Gastrocnemius medialis (tissue), 4 donors: Measurements from ENCODE around the gene MPPED2. TPM values are rescaled to one million over a fixed set of nuclear protein-coding genes. Genes with fewer than 3 reads are reported as not detected.

Experiments
- ATAC-seq, 2 donors: fragments of 150-250 bp; one replicate each; pipeline ENCODE4 v1.9.1; 2016
- DNase-seq, 2 donors: peaks; one replicate each; pipeline ENCODE4 v3.0.0-alpha.2; 2019
- H3K27ac ChIP-seq, 4 donors: fragments of 200-600 bp; sonication (generic); 1 replicate in 1 of 4; 2 replicates in 3 of 4; pipeline ENCODE4 v1.5.1; 2016 to 2018; ENCODE audit warnings: mild to moderate bottlenecking in 2 of 4, moderate library complexity in 1 of 4
- H3K27me3 ChIP-seq, 3 donors: fragments of 200-600 bp; sonication (generic) in 2 of 3; 1 replicate in 1 of 3; 2 replicates in 2 of 3; pipeline versions ENCODE4 v1.5.1 to v1.6.0; 2016 to 2019; ENCODE audit warnings: mild to moderate bottlenecking in 1 of 3, moderate library complexity in 1 of 3
- H3K36me3 ChIP-seq, 2 donors: fragments of 200-600 bp; sonication (generic) in 1 of 2; one replicate each; pipeline ENCODE4 v1.5.1; 2017 to 2018
- H3K4me1 ChIP-seq, 2 donors: fragments of 200-600 bp; sonication (generic) in 1 of 2; one replicate each; pipeline ENCODE4 v1.5.1; 2016 to 2017; ENCODE audit warnings: mild to moderate bottlenecking in 2 of 2
- H3K4me3 ChIP-seq, 4 donors: fragments of 200-600 bp; sonication (generic) in 3 of 4; 1 replicate in 1 of 4; 2 replicates in 3 of 4; pipeline ENCODE4 v1.5.1; 2016 to 2019; ENCODE audit warnings: mild to moderate bottlenecking in 2 of 4
- H3K9me3 ChIP-seq, 3 donors: fragments of 200-600 bp; sonication (generic) in 2 of 3; 1 replicate in 1 of 3; 2 replicates in 2 of 3; pipeline ENCODE4 v1.5.1; 2016 to 2019
- POLR2A ChIP-seq, 2 donors: fragments of 450-650 bp; IDR thresholded peaks; one replicate each; pipeline ENCODE4 v1.6.1; 2017; ENCODE audit warnings: antibody characterized with exemption in 2 of 2, mild to moderate bottlenecking in 2 of 2, moderate library complexity in 2 of 2
- in situ Hi-C, 4 donors: fragments of 200-750 bp; cut with MboI; loops; one replicate each; pipeline versions ENCODE4 v1.15.0 to v1.8.0; 2017; ENCODE audit warnings: low sequenced_read_pairs in 4 of 4
- intact Hi-C: fragments of 100-400 bp; cut with DNase I; formaldehyde crosslinking; loops from one replicate; pipeline ENCODE4 v1.15.1; 2023; ENCODE audit warnings: low total_unique reads
- total RNA-seq, 4 donors: library from RNA; depleted of rRNA; stranded (reverse); fragments of >200 nt; gene quantifications; one replicate each; pipeline versions ENCODE4 v1.1.0 to v1.2.3, GENCODE V29; 2016
- TF ChIP-seq, protein P1 (sequence below), 5 experiments: fragments of 450-650 bp in 3 of 5; fragments of 200-600 bp in 2 of 5; sonication (generic) in 2 of 5; IDR thresholded peaks in 4 of 5; conservative IDR thresholded peaks in 1 of 5; 1 replicate in 4 of 5; 2 replicates in 1 of 5; pipeline ENCODE4 v1.5.1; 2016 to 2019; ENCODE audit warnings: antibody characterized with exemption in 5 of 5, mild to moderate bottlenecking in 3 of 5, moderate library complexity in 3 of 5

MPPED2 gene
- total RNA-seq, 4 donors from 2014 or later: 0.78 to 4.4 (median 2.2) TPM

GRCh38 chr11:30552839-30553238 is 33.3 kb downstream of the MPPED2 start:
- H3K27me3 ChIP-seq: no peaks in the 10 kb centered on the region
- no peaks in the 10 kb centered on the region for H3K36me3 ChIP-seq

DNA sequence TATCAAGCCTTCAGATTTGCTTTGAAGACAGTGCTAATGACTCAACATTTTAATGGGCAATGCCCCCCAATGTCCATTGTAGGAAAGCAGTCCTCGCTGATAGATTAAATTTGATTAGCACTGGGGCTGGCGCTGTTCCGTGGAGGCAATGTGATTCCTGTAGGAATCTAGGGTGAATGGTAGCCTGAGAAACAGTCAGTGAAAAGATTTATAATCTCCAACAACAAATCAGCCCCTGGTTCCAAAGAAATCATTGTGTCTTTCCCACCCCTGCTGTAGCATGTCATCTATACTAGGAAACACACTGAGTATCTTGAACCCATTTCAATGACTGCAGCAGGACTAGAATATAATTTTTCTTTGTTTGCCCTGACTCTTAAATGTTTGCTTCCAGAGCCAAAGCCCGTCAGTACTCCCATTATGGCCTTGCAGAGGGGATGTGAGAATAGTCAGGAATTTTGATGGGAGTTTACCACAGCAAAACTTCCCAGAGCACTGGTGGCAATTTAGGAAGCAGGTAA is 36.1 kb downstream of the MPPED2 start:
- no peak for DNase-seq
- TF ChIP-seq, protein P1, sequence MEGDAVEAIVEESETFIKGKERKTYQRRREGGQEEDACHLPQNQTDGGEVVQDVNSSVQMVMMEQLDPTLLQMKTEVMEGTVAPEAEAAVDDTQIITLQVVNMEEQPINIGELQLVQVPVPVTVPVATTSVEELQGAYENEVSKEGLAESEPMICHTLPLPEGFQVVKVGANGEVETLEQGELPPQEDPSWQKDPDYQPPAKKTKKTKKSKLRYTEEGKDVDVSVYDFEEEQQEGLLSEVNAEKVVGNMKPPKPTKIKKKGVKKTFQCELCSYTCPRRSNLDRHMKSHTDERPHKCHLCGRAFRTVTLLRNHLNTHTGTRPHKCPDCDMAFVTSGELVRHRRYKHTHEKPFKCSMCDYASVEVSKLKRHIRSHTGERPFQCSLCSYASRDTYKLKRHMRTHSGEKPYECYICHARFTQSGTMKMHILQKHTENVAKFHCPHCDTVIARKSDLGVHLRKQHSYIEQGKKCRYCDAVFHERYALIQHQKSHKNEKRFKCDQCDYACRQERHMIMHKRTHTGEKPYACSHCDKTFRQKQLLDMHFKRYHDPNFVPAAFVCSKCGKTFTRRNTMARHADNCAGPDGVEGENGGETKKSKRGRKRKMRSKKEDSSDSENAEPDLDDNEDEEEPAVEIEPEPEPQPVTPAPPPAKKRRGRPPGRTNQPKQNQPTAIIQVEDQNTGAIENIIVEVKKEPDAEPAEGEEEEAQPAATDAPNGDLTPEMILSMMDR (IDR thresholded peaks at IDR 0.05 in 4 of 5, conservative IDR thresholded peaks at IDR 0.05 in 1 of 5): no peak
- TF ChIP-seq POLR2A (IDR thresholded peaks at IDR 0.05): no peak
- no peaks in the 10 kb centered on the region for H3K36me3 ChIP-seq
- in situ Hi-C loops: no loop called here
- intact Hi-C loops: no loop called here
- ATAC-seq: no peak
- H3K4me3 ChIP-seq: no peak overlapping the region
- no peaks in the 10 kb centered on the region for H3K4me1 ChIP-seq
- no peaks in the 10 kb centered on the region for H3K27me3 ChIP-seq
- no peak overlapping the region for H3K27ac ChIP-seq
- H3K9me3 ChIP-seq: no peaks in the 10 kb centered on the region

More at GRCh38 chr11:30552839-30553238, 33.3 kb downstream of the MPPED2 start:
- H3K4me3 ChIP-seq: no peak overlapping the region
- H3K9me3 ChIP-seq: no peaks in the 10 kb centered on the region
- TF ChIP-seq, protein P1 (IDR thresholded peaks at IDR 0.05 in 4 of 5, conservative IDR thresholded peaks at IDR 0.05 in 1 of 5): no peak
- TF ChIP-seq POLR2A (IDR thresholded peaks at IDR 0.05): no peak
- H3K4me1 ChIP-seq: no peaks in the 10 kb centered on the region
- in situ Hi-C loops: no loop called here
- H3K27ac ChIP-seq: no peak overlapping the region
- DNase-seq (no peak), ATAC-seq (no peak)
- intact Hi-C loops: no loop called here

- H3K4me3 ChIP-seq: no peak overlapping the region
- TF ChIP-seq POLR2A (IDR thresholded peaks at IDR 0.05): no peak
- TF ChIP-seq, protein P1 (IDR thresholded peaks at IDR 0.05 in 4 of 5, conservative IDR thresholded peaks at IDR 0.05 in 1 of 5): no peak
- no peak for ATAC-seq
These were observed 36.6 kb downstream of the MPPED2 start for GRCh38 chr11:30549565-30549964.

GRCh38 chr11:30546334-30546733 is 39.8 kb downstream of the MPPED2 start:
- intact Hi-C loops (no loop called here), in situ Hi-C loops (no loop called here)
- H3K27ac ChIP-seq: no peak overlapping the region

More at GRCh38 chr11:30549565-30549964, 36.6 kb downstream of the MPPED2 start:
- H3K36me3 ChIP-seq: no peaks in the 10 kb centered on the region
- no peak for DNase-seq
- no peak overlapping the region for H3K27ac ChIP-seq
- H3K9me3 ChIP-seq: no peaks in the 10 kb centered on the region
- intact Hi-C loops: no loop called here
- no peaks in the 10 kb centered on the region for H3K4me1 ChIP-seq
- no peaks in the 10 kb centered on the region for H3K27me3 ChIP-seq
- in situ Hi-C loops: no loop called here

More at GRCh38 chr11:30546334-30546733, 39.8 kb downstream of the MPPED2 start:
- DNase-seq (no peak), ATAC-seq (no peak)
- TF ChIP-seq POLR2A (IDR thresholded peaks at IDR 0.05): no peak
- TF ChIP-seq, protein P1 (IDR thresholded peaks at IDR 0.05 in 4 of 5, conservative IDR thresholded peaks at IDR 0.05 in 1 of 5): no peak
- no peak overlapping the region for H3K4me3 ChIP-seq
- no peaks in the 10 kb centered on the region for H3K36me3 ChIP-seq
- H3K9me3 ChIP-seq: no peaks in the 10 kb centered on the region
- no peaks in the 10 kb centered on the region for H3K4me1 ChIP-seq
- H3K27me3 ChIP-seq: no peaks in the 10 kb centered on the region
